GM23338 (cell line): ENCODE measurements around the gene MCC. TPM values are rescaled to one million over a fixed set of nuclear protein-coding genes. Genes with fewer than 3 reads are reported as not detected.

ENCODE experiments used
- ATAC-seq: fragments of 200-7000 bp; cut with Tn5 transposase; 3 replicates; pipeline ENCODE4 v1.9.1; 2020
- DNase-seq: peaks from one replicate; pipeline ENCODE4 v3.0.0-alpha.2; 2015; ENCODE audit warnings: low spot score
- H2AFZ ChIP-seq: fragments of 200-600 bp; sonication (generic); 2 replicates; pipeline ENCODE4 v1.8.0; 2016; ENCODE audit warnings: antibody characterized with exemption, mild to moderate bottlenecking, moderate library complexity
- H3F3A ChIP-seq: fragments of 200-600 bp; sonication (generic); replicated peaks from 2 replicates; pipeline ENCODE4 v1.8.0; 2017; ENCODE audit warnings: antibody characterized with exemption, mixed run types, low read depth
- H3K27ac ChIP-seq: fragments of 200-600 bp; sonication (generic); 2 replicates; pipeline ENCODE4 v1.6.1; 2016; ENCODE audit warnings: low read depth
- H3K27me3 ChIP-seq: fragments of 200-600 bp; sonication (generic); 2 replicates; pipeline ENCODE4 v1.8.0; 2016; ENCODE audit warnings: mild to moderate bottlenecking, mixed run types, moderate library complexity; ENCODE audit not compliant: insufficient read depth
- H3K36me3 ChIP-seq: fragments of 200-600 bp; sonication (generic); 2 replicates; pipeline ENCODE4 v1.8.0; 2016; ENCODE audit warnings: mild to moderate bottlenecking; ENCODE audit not compliant: insufficient read depth
- H3K4me1 ChIP-seq: fragments of 200-600 bp; sonication (generic); 2 replicates; pipeline ENCODE4 v1.8.0; 2016; ENCODE audit warnings: mild to moderate bottlenecking, moderate library complexity; ENCODE audit not compliant: insufficient read depth
- H3K4me2 ChIP-seq: fragments of 200-600 bp; sonication (generic); 2 replicates; pipeline ENCODE4 v1.7.1; 2017; ENCODE audit warnings: mixed run types
- H3K4me3 ChIP-seq: fragments of 200-600 bp; sonication (generic); 2 replicates; pipeline ENCODE4 v1.6.1; 2016; ENCODE audit warnings: mixed run types
- H3K79me2 ChIP-seq: fragments of 200-600 bp; sonication (generic); replicated peaks from 2 replicates; pipeline ENCODE4 v1.8.0; 2017; ENCODE audit warnings: mild to moderate bottlenecking; ENCODE audit not compliant: insufficient read depth
- H3K9me2 ChIP-seq: fragments of 200-600 bp; sonication (generic); 2 replicates; pipeline ENCODE4 v1.8.0; 2017; ENCODE audit not compliant: insufficient read depth
- H4K20me1 ChIP-seq: fragments of 200-600 bp; sonication (generic); replicated peaks from 2 replicates; pipeline ENCODE4 v1.8.0; 2017; ENCODE audit warnings: mild to moderate bottlenecking; ENCODE audit not compliant: insufficient read depth
- H3K27ac Mint-ChIP-seq: 2 replicates; pipeline ENCODE4 v1.8.0; 2020; ENCODE audit warnings: inconsistent platforms, mild to moderate bottlenecking, moderate library complexity, mixed read lengths
- H3K27me3 Mint-ChIP-seq: 3 replicates; pipeline ENCODE4 v1.8.0; 2022; ENCODE audit warnings: low read depth, mild to moderate bottlenecking, moderate library complexity, mixed read lengths, inconsistent platforms; ENCODE audit not compliant: insufficient read depth, poor library complexity
- H3K36me3 Mint-ChIP-seq: 3 replicates; pipeline ENCODE4 v1.8.0; 2021; ENCODE audit warnings: low read depth, mild to moderate bottlenecking, inconsistent platforms, moderate library complexity, mixed read lengths
- H3K4me1 Mint-ChIP-seq: 3 replicates; pipeline ENCODE4 v1.8.0; 2020; ENCODE audit warnings: mild to moderate bottlenecking, inconsistent platforms, mixed read lengths
- H3K4me3 Mint-ChIP-seq: 3 replicates; pipeline ENCODE4 v1.8.0; 2021; ENCODE audit warnings: moderate library complexity, mild to moderate bottlenecking, inconsistent platforms, mixed read lengths
- H3K9me3 Mint-ChIP-seq: 3 replicates; pipeline ENCODE4 v1.8.0; 2020; ENCODE audit warnings: moderate library complexity, mild to moderate bottlenecking, inconsistent platforms, mixed read lengths
- CREB1 ChIP-seq: fragments of 250-450 bp; sonication (Bioruptor Pico); IDR thresholded peaks from 2 replicates; pipeline ENCODE4 v1.5.0; 2020; ENCODE audit warnings: low read depth, mild to moderate bottlenecking, moderate library complexity
- EZH2 ChIP-seq: fragments of 200-600 bp; sonication (generic); IDR thresholded peaks from one replicate; pipeline ENCODE4 v1.8.0; 2017; ENCODE audit warnings: antibody characterized with exemption, mild to moderate bottlenecking, low read depth; ENCODE audit not compliant: unreplicated experiment
- JUNB ChIP-seq: IDR thresholded peaks from one replicate; pipeline ENCODE4 v1.6.1; 2016; ENCODE audit warnings: antibody characterized with exemption; ENCODE audit not compliant: unreplicated experiment
- REST ChIP-seq: IDR thresholded peaks from one replicate; pipeline ENCODE4 v1.6.1; 2018; ENCODE audit warnings: antibody characterized with exemption; ENCODE audit not compliant: unreplicated experiment
- STAT1 ChIP-seq: IDR thresholded peaks from one replicate; pipeline ENCODE4 v1.6.1; 2016; ENCODE audit warnings: antibody characterized with exemption; ENCODE audit not compliant: unreplicated experiment
- ZNF114 ChIP-seq: fragments of 250-450 bp; sonication (Bioruptor Pico); IDR thresholded peaks from 2 replicates; pipeline ENCODE4 v1.5.0; 2020; ENCODE audit warnings: mild to moderate bottlenecking, moderate library complexity
- ZNF331 ChIP-seq: fragments of 250-450 bp; sonication (Bioruptor Pico); IDR thresholded peaks from 2 replicates; pipeline ENCODE4 v1.5.0; 2020; ENCODE audit warnings: low read depth, mild to moderate bottlenecking, moderate library complexity
- polyA plus RNA-seq: library from polyadenylated mRNA; unstranded; fragments of >200 nt; fragmentation: Nextera tagmentation; extraction: Ambion mirVana; gene quantifications from 2 replicates; pipeline ENCODE4 v1.2.1, GENCODE V29; 2016
- total RNA-seq: library from RNA; depleted of rRNA; stranded (reverse); fragments of >200 nt; shearing (Covaris generic); gene quantifications from 2 replicates; pipeline ENCODE4 v1.2.3, GENCODE V29; 2014
- TF ChIP-seq, protein P1 (sequence below), 2 experiments: fragments of 200-600 bp in 1 of 2; sonication (generic) in 1 of 2; conservative IDR thresholded peaks; 2 replicates each; pipeline versions ENCODE4 v1.5.1 to v1.6.1; 2016 to 2017; ENCODE audit warnings: antibody characterized with exemption in 2 of 2, low read depth in 2 of 2, mild to moderate bottlenecking in 2 of 2, moderate library complexity in 1 of 2
- TF ChIP-seq, protein P2 (sequence below): fragments of 250-450 bp; sonication (Bioruptor Pico); IDR thresholded peaks from 2 replicates; pipeline ENCODE4 v1.5.0; 2020; ENCODE audit warnings: mild to moderate bottlenecking, moderate library complexity

Gene MCC
- total and polyA plus RNA-seq, 2 experiments from 2014 or later: 3.8 to 10.1 TPM

GRCh38 chr5:113252066-113252465 is 236.2 kb downstream of the MCC start (continued):
- TF ChIP-seq, protein P1, sequence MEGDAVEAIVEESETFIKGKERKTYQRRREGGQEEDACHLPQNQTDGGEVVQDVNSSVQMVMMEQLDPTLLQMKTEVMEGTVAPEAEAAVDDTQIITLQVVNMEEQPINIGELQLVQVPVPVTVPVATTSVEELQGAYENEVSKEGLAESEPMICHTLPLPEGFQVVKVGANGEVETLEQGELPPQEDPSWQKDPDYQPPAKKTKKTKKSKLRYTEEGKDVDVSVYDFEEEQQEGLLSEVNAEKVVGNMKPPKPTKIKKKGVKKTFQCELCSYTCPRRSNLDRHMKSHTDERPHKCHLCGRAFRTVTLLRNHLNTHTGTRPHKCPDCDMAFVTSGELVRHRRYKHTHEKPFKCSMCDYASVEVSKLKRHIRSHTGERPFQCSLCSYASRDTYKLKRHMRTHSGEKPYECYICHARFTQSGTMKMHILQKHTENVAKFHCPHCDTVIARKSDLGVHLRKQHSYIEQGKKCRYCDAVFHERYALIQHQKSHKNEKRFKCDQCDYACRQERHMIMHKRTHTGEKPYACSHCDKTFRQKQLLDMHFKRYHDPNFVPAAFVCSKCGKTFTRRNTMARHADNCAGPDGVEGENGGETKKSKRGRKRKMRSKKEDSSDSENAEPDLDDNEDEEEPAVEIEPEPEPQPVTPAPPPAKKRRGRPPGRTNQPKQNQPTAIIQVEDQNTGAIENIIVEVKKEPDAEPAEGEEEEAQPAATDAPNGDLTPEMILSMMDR (conservative IDR thresholded peaks at IDR 0.05; ENCODE audit: low read depth in 2 of 2): no peak
- TF ChIP-seq EZH2: no peak

- H3F3A ChIP-seq: no peaks in the 10 kb centered on the region
- peak; percentile 41; the same call in 2 of the 3 replicates for ATAC-seq
- no peak for TF ChIP-seq STAT1
- no peak for TF ChIP-seq REST
- TF ChIP-seq, protein P2, sequence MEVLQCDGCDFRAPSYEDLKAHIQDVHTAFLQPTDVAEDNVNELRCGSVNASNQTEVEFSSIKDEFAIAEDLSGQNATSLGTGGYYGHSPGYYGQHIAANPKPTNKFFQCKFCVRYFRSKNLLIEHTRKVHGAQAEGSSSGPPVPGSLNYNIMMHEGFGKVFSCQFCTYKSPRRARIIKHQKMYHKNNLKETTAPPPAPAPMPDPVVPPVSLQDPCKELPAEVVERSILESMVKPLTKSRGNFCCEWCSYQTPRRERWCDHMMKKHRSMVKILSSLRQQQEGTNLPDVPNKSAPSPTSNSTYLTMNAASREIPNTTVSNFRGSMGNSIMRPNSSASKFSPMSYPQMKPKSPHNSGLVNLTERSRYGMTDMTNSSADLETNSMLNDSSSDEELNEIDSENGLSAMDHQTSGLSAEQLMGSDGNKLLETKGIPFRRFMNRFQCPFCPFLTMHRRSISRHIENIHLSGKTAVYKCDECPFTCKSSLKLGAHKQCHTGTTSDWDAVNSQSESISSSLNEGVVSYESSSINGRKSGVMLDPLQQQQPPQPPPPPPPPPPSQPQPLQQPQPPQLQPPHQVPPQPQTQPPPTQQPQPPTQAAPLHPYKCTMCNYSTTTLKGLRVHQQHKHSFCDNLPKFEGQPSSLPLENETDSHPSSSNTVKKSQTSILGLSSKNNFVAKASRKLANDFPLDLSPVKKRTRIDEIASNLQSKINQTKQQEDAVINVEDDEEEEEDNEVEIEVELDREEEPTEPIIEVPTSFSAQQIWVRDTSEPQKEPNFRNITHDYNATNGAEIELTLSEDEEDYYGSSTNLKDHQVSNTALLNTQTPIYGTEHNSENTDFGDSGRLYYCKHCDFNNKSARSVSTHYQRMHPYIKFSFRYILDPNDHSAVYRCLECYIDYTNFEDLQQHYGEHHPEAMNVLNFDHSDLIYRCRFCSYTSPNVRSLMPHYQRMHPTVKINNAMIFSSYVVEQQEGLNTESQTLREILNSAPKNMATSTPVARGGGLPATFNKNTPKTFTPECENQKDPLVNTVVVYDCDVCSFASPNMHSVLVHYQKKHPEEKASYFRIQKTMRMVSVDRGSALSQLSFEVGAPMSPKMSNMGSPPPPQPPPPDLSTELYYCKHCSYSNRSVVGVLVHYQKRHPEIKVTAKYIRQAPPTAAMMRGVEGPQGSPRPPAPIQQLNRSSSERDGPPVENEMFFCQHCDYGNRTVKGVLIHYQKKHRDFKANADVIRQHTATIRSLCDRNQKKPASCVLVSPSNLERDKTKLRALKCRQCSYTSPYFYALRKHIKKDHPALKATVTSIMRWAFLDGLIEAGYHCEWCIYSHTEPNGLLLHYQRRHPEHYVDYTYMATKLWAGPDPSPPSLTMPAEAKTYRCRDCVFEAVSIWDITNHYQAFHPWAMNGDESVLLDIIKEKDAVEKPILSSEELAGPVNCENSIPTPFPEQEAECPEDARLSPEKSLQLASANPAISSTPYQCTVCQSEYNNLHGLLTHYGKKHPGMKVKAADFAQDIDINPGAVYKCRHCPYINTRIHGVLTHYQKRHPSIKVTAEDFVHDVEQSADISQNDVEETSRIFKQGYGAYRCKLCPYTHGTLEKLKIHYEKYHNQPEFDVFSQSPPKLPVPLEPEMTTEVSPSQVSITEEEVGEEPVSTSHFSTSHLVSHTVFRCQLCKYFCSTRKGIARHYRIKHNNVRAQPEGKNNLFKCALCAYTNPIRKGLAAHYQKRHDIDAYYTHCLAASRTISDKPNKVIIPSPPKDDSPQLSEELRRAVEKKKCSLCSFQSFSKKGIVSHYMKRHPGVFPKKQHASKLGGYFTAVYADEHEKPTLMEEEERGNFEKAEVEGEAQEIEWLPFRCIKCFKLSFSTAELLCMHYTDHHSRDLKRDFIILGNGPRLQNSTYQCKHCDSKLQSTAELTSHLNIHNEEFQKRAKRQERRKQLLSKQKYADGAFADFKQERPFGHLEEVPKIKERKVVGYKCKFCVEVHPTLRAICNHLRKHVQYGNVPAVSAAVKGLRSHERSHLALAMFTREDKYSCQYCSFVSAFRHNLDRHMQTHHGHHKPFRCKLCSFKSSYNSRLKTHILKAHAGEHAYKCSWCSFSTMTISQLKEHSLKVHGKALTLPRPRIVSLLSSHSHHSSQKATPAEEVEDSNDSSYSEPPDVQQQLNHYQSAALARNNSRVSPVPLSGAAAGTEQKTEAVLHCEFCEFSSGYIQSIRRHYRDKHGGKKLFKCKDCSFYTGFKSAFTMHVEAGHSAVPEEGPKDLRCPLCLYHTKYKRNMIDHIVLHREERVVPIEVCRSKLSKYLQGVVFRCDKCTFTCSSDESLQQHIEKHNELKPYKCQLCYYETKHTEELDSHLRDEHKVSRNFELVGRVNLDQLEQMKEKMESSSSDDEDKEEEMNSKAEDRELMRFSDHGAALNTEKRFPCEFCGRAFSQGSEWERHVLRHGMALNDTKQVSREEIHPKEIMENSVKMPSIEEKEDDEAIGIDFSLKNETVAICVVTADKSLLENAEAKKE: no peak
- TF ChIP-seq, protein P1 (conservative IDR thresholded peaks at IDR 0.05; ENCODE audit: low read depth in 2 of 2): no peak
- no peak for TF ChIP-seq JUNB
- TF ChIP-seq ZNF114 (CRISPR knock-in tag): no peak
- TF ChIP-seq CREB1 (CRISPR knock-in tag): no peak
- no peak for TF ChIP-seq ZNF331 (CRISPR knock-in tag)
- TF ChIP-seq EZH2: no peak
These were observed 237.8 kb downstream of the MCC start for GRCh38 chr5:113250341-113250953.

More at GRCh38 chr5:113250341-113250953, 237.8 kb downstream of the MCC start:
- peaks cover 6% of the 10 kb centered on the region; the same call in 1 of the 3 replicates for H3K9me3 Mint-ChIP-seq
- Histone ChIP-seq H3K4me2 (no peak overlapping the region), H3K27ac (no peak overlapping the region), H3K9me2 (no peaks in the 10 kb centered on the region), H3K27me3 (no peaks in the 10 kb centered on the region), H3K36me3 (no peaks in the 10 kb centered on the region), H3K4me3 (no peak overlapping the region), H2AFZ (no peak overlapping the region), H4K20me1 (no peaks in the 10 kb centered on the region; the same call in 1 of the 2 replicates), H3K79me2 (0 out of 2 replicates have a peak, but pooled peaks cover 3% of the 10 kb centered on the region), H3K4me1 (peaks cover 16% of the 10 kb centered on the region)
- H3K4me1 Mint-ChIP-seq: peaks cover 37% of the 10 kb centered on the region
- H3K27ac Mint-ChIP-seq: no peak overlapping the region
- H3K36me3 Mint-ChIP-seq: peaks cover 9% of the 10 kb centered on the region; the same call in 2 of the 3 replicates
- H3K4me3 Mint-ChIP-seq: no peak overlapping the region
- peaks cover 5% of the 10 kb centered on the region for H3K27me3 Mint-ChIP-seq
- no peak for DNase-seq
